GM18907 (cell line): ENCODE data around the gene ZDHHC14.

Experiments
- ATAC-seq: cut with Tn5 transposase; IDR thresholded peaks from one replicate; pipeline ENCODE4 v1.9.1; 2021; ENCODE audit warnings: mild to moderate bottlenecking, moderate library complexity; ENCODE audit not compliant: unreplicated experiment

ZDHHC14 gene

DNA sequence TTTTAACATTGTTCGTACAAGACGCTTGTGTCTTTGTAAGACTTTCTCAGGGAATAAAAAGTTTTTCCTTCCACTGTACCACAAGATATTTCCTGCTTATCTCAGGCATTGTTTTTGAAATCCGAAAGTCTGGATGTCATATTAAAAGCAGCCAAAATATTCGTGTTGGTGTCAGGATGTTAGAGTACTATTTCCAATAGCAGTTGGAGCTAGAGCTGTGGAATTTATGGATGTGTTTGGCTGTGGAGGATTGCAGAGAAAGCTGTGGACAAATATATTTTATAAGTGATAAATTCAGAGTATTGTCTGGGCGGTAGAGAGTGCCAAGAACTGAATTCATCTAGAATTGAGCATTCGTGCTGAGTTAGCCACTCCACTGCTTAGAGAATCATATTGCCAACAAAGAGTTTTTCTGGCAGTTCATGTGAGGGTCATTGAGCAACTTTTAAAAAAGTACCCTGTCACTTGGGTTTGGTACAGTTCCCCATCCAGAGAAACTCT, 57.7 kb downstream of the ZDHHC14 start:
- ATAC-seq = no peak

- ATAC-seq = no peak
Observed at GRCh38 chr6:157440171-157440570, 59.2 kb downstream of the ZDHHC14 start.

DNA sequence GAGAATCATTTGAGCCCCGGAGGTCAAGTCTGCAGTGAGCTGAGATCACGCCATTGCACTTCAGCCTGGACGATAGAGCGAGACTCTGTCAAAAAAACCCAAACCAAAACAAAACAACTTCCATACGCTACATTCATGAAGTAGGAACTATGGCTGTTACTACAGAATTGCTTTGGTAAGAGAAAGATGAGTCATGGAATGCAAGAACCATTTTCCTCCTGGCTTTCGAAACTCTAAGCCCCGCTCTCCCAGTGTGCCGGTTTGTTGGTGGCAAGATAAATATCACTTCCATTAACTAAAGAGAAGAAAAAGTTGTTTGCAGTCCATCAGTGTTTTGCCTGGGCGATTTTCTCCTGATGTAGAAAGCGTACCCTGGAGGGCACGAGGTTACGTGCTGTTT, 61.3 kb downstream of the ZDHHC14 start:
- no peak for ATAC-seq

DNA sequence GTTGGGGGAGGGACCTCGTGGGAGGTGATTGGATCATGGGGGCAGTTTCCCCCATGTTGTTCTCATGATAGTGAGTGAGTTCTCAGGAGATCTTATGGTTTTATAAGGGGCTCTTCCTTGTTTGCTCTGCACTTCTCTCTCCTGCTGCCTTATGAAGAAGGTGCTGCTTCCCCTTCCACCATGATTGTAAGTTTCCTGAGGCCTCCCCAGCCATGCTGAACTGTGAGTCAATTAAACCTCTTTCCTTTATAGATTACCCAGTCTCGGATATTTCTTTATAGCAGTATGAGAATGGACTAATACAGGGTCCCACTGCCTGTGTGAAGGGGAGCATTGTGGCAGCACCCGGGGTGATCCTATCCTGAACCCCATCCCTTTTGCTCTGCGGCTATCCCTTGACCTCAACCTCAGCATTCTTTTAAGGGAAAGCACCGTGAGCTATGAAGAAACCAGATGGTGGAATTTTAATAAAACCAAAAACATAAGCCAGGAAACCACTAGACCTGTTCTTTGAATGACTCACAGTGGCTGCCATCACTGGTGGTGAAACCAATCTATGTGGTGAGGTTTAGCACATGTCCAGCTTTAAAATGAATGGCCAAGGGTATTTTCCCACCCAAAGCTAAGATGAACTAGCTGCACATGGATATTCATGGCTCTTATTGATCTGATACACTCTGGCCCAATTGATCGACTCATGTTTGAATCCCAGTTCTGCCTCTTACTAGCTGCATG, 62.2 kb downstream of the ZDHHC14 start:
- ATAC-seq = peak; percentile 93

DNA sequence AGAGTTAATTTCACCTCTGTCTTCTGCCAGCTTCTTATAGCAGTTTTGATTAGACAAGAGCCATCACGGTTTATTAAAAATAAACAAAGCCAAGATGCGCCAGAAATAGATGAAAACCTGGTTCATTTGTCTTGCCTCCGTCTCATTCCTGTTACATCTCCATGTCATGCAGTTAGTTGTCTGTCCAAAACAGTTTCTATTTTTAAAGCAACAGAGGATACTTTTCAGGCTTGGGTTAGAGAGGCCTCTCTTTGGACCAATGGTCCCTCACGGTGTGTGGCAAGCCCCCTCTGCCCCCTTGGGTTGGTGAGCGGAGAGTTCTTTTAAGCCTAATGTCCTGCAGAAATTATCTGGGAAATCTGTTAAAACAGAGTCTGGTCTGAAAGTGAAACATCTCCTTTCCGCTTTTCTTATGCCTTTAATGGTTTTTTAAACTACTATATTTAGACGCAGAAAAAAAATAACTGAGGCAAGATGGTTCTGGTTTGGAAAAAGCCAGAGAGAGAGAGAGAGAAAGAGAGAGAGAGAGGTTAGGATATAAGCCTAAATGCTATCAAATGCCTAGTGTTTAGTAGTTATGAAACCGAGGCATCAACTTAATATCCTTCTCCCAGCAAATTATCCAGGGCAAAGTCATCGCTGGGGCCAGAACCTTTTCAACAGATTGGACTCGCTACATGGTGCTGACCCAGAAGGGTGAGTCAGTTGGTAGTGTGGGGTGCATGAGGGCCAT, 64.5 kb downstream of the ZDHHC14 start:
- ATAC-seq = no peak

- ATAC-seq = no peak
Observed at GRCh38 chr6:157447735-157448134, 66.7 kb downstream of the ZDHHC14 start.

GRCh38 chr6:157449610-157450009, 68.6 kb downstream of the ZDHHC14 start:
- no peak for ATAC-seq

GRCh38 chr6:157450931-157451742, 70.1 kb downstream of the ZDHHC14 start:
- no peak for ATAC-seq

DNA sequence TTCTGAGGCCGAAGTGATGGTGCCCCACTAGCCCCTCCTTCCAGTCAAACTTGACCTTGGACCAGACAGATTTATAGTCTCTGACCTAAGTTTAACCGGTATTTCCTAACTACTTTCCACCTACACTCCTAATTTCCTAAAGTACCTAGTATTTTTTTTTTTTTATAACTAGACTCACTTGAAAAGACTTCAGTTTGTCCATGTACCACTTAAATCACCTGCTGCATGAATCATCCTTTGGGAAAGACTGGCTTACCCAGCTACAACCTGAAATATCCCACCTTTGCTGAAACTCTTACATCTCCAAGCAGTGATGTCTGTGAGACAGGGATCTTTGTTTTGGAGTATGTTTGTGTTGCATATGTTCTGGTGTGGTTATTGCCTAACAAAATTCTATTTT, 71.1 kb downstream of the ZDHHC14 start:
- no peak for ATAC-seq

GRCh38 chr6:157453131-157453530, 72.1 kb downstream of the ZDHHC14 start:
- ATAC-seq = no peak

DNA sequence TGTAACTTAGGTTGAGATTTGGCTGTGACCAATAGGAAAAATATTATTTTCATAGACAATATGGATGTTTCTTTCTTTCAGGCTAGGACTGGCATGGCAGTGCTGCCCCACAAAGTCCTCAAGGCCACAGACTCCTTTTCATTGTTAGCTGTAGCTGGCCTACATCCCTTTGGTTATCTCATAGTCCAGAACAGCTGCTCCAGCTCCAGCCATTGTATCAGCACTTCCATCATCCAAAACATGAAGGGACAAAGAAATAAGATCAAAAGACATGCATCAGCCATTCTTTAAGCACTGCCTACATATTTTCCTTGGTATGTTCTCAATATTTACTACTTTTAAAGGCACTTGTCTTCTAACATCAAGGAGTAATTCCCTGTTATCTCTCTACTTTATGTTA, 73.0 kb downstream of the ZDHHC14 start:
- ATAC-seq = no peak

DNA sequence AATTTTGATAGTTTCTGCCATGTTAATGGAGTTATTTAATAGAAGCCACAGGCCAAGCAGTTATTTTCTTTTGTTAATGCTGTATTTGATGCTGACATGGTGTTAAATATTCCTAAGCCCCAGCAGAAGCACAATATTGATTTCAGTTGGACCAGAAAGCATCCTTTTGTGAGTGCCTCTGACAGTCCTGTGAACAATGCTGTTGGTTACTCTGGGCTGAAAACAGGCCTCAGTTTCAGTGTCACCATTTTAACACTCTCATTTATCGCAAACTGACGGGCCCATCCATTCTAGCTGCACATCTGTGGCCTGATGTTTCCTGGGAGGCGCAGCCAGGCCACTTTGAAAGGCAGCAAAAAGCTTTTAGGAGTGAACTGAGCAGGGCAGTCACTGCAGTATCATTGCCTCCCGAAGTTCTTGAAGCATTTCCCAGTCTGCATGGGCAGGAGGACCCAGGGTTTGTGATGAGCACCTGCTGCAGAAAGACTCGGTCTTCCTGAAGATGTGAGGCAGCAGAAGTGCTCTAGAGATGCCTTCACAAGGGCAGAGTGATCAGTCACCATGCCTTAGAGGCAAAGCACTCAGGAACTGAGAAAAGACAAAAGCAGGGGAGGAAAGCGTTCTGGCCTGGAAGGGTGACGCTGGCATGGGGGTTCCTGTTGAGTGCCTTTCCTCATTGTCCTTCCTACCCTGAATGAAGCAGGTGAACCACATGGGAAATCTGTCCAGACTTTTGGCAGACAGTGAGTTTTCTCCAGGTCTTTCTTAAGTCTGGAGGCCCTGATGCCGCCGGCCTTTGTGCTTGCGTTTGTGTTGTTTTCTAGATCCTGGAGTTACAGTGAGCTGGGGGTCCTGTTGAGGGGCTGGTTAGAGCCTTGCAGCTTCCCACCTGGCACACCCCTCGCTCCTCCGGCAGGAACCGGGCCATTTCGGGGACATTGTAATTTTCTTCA, 74.0 kb downstream of the ZDHHC14 start:
- ATAC-seq = no peak

DNA sequence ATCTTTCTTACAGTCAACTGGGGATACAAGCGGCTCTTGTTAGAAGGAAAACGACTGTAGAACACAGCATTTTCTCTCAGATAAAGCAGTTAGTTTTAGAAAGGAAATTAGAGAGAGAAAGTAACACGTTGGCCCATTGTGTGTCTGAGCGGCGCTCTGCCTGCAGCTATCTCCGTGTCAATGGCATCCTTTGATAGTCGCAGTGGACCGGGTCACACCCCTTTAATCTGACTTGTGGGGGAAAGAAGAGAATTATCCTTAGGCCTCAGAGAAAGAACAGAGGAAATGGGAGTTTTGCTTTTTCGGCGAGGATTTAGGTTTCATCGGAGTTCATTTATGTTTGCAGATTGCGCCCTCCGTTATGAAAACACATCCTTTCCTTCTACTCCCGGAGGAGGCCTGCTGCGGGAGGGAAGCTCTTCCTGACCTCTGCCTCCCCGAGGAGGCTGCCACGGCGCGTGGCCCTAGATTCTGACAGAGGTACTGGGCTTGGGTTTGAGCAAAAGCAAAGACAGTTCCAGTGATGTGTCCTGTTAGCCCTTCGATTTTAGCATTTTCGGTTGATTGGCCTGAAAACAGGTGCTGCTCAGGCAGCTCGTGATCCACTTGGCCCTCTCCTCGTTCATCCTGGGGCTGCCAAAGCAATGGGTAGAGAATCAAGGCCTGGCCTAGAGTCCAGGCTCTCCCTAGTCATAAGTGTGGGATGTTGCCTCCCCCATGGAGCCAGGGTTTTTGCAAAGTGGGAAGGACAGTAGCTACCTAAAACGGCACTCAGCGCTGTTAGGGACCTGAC, 74.9 kb downstream of the ZDHHC14 start:
- ATAC-seq = no peak

DNA sequence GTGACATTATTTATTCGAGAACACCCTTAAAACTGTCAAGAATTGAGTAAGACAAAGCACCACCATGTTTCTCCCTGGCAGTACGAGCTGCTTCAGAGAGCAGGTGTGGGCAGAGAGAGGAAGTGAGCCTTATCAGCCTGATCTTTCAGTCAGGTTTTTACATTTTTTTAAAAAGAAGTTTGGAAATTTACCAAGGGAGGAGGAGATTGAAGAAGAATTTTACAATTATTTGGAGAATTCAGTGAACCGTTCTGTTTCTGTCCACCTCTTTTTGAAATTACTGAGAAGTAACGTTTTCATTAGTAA, 75.5 kb downstream of the ZDHHC14 start:
- no peak for ATAC-seq

- no peak for ATAC-seq
Observed at GRCh38 chr6:157457787-157458186, 76.8 kb downstream of the ZDHHC14 start.

GRCh38 chr6:157459327-157459726, 78.3 kb downstream of the ZDHHC14 start:
- no peak for ATAC-seq

DNA sequence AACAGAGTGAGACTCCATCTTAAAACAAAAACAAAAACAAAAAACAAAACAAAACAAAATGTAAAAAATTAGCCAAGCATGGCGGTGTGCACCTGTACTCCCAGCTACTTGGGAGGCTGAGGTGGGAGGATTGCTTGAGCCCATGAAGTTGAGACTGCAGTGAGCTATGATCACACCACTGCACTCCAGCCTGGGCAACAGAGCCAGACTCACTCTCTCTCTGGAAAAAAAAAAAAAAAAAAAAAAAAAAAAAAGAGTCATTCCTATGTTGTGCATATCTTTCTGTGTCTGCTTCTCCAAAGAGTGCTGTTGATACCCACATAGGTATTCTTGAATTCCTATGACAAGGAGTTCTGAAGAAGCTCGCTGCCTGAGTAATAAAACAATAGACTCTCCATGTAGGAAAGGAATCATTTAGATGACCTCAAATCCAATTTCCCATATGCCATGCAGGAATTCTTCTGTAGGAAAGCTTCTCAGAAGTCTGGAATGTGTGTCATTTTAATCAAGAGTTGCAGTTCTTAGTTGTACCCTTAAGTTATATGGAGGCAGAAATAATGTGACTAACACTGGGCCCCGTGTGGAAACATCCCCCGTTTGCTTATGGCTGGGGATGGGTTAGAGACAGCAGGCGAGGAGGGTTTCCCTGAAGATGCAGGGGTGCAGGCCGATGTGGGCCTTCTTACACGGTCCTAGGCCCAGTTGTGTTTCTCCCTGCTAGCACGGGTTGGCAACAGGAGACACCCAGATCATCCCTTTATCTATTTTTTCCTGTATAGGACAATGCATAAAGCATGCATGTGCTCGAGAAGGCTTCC, 79.4 kb downstream of the ZDHHC14 start:
- peak; percentile 6 for ATAC-seq

- peak; percentile 64 for ATAC-seq
Observed at GRCh38 chr6:157461000-157461915, 80.3 kb downstream of the ZDHHC14 start.
